H1 (cell line): ENCODE data around the gene PARS2. TPM values are rescaled to one million over a fixed set of nuclear protein-coding genes. Genes with fewer than 3 reads are reported as not detected.

Source experiments
- ATF2 ChIP-seq: IDR thresholded peaks from 2 replicates; pipeline ENCODE4 v1.6.1; 2012; ENCODE audit warnings: low read length, inconsistent platforms
- EP300 ChIP-seq, 2 experiments: IDR thresholded peaks; 1 replicate in 1 of 2; 2 replicates in 1 of 2; pipeline ENCODE4 v1.6.1; 2011 to 2012; ENCODE audit warnings: low read depth in 2 of 2, low read length in 2 of 2, mild to moderate bottlenecking in 2 of 2, borderline replicate concordance in 1 of 2, inconsistent platforms in 1 of 2, moderate library complexity in 1 of 2
- polyA plus RNA-seq, 7 experiments: library from polyadenylated mRNA; depleted of rRNA in 3 of 7; stranded (reverse) in 5 of 7; unstranded in 2 of 7; fragments of >200 nt in 5 of 7; fragments of 200-250 nt in 2 of 7; gene quantifications; 1 replicate in 5 of 7; 2 replicates in 1 of 7; 4 replicates in 1 of 7; pipeline versions ENCODE4 v1.2.1 to v1.2.3, GENCODE V29; 2011 to 2013; ENCODE audit warnings: missing spikeins in 2 of 7, mixed read lengths in 2 of 7
- total RNA-seq: library from RNA; stranded (reverse); fragmentation: NEBNext Ultra II Directional; extraction: Animal tissue kit (Norgen Biotek cat#: 25700); gene quantifications from 2 replicates; pipeline ENCODE4 v1.2.1, GENCODE V29; 2021

PARS2 gene
- total and polyA plus RNA-seq, 2 of the 8 experiments (the other 6 are each of a cell fraction or from before 2014, with no cell fraction given), result 8.9 to 10.0 TPM

- TF ChIP-seq ATF2, result no peak
- no peak for TF ChIP-seq EP300 (IDR thresholded peaks at IDR 0.05; ENCODE audit: borderline replicate concordance in 1 of 2, low read depth in 2 of 2, low read length in 2 of 2)
- TF ChIP-seq, all 59 proteins: peak for 2
These were observed 3.8 kb upstream of the PARS2 start (continued) for GRCh38 chr1:54768093-54768492.
